ENCODE measurements around the gene ACTR1B.

GRCh38 chr2:97646977-97647376 lies 16.9 kb downstream of the ACTR1B start:
- TF ChIP-seq EZH2 (IDR thresholded peaks at IDR 0.05; ENCODE audit: insufficient read depth, poor library complexity, severe bottlenecking), result no peak
- TF ChIP-seq EZH2phosphoT487 (IDR thresholded peaks at IDR 0.05; ENCODE audit: insufficient read depth, low read depth), result no peak
